Brain microvascular endothelial cell (primary cell): ENCODE data around the gene ECEL1.

Experiments used
- DNase-seq: peaks from one replicate; pipeline ENCODE4 v3.0.0-alpha.2; 2020
- H3K27ac ChIP-seq: fragments of 250-450 bp; sonication (Bioruptor Pico); 2 replicates; pipeline ENCODE4 v1.5.1; 2020; ENCODE audit warnings: mild to moderate bottlenecking, moderate library complexity
- H3K27me3 ChIP-seq: fragments of 250-450 bp; sonication (Bioruptor Pico); replicated peaks from 2 replicates; pipeline ENCODE4 v1.5.1; 2020; ENCODE audit warnings: mild to moderate bottlenecking
- H3K36me3 ChIP-seq: fragments of 250-450 bp; sonication (Bioruptor Pico); replicated peaks from 2 replicates; pipeline ENCODE4 v1.5.1; 2020; ENCODE audit warnings: mild to moderate bottlenecking
- H3K4me3 ChIP-seq: 2 replicates; pipeline ENCODE4 v1.5.1; 2011; ENCODE audit warnings: low read depth, mild to moderate bottlenecking, control low read depth, low read length, moderate library complexity
- in situ Hi-C: cut with HindIII; loops from 2 replicates; pipeline ENCODE4 v1.10.0; 2017; ENCODE audit warnings: low sequenced_read_pairs, low pct_ligation_motif_present
- TF ChIP-seq, protein P1 (sequence below): IDR thresholded peaks from 2 replicates; pipeline ENCODE4 v1.5.1; 2011; ENCODE audit warnings: low read depth, mild to moderate bottlenecking, moderate library complexity, low read length, control low read depth, inconsistent platforms; ENCODE audit errors: missing control alignments

Gene ECEL1, protein sequence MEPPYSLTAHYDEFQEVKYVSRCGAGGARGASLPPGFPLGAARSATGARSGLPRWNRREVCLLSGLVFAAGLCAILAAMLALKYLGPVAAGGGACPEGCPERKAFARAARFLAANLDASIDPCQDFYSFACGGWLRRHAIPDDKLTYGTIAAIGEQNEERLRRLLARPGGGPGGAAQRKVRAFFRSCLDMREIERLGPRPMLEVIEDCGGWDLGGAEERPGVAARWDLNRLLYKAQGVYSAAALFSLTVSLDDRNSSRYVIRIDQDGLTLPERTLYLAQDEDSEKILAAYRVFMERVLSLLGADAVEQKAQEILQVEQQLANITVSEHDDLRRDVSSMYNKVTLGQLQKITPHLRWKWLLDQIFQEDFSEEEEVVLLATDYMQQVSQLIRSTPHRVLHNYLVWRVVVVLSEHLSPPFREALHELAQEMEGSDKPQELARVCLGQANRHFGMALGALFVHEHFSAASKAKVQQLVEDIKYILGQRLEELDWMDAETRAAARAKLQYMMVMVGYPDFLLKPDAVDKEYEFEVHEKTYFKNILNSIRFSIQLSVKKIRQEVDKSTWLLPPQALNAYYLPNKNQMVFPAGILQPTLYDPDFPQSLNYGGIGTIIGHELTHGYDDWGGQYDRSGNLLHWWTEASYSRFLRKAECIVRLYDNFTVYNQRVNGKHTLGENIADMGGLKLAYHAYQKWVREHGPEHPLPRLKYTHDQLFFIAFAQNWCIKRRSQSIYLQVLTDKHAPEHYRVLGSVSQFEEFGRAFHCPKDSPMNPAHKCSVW

DNA sequence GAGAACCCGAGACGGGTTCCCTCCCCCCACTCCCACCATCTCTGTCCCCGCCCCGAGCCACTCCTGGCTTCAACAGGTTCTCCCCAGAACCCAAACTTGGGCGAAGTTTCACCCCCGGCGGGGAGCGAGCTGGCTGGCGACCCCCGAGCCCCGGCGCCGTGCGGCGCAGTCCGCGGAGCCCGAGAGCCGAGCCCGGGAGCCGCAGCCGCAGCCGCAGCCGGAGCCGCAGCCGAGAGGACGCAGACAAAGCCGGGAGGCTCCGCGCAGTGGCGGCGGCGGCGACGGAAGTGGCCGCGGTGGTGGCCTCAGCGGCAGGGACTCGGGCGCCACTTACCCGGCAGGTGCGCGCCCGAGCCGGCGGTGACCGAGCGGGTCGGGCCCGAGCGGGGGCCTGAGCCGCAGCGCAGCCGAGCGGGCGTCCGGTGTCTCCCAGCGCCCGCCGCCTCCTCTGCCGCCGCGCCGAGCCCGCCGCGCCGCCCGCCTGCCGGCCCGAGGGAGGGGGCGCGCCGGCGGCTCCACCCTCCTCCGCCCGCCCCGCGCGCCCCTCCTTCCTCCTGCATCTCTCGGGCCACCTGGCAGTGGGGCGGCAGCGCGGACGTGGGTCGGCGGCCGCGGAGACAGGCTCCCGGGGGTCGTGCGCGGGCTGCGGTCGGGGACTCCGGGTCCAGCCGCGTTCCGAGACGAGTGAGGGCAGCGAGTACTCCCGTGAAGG is at the start of gene ECEL1:
TSS of gene ECEL1 (minus strand) at position 450 of the 712 bp plus-strand sequence. CDS start 1,181 bp downstream, outside the sequence.
- H3K27ac ChIP-seq: no peak within 1 kb of the TSS
- in situ Hi-C loops: no loop called here
- H3K36me3 ChIP-seq: no peaks in the 10 kb centered on the region
- H3K27me3 ChIP-seq: peaks cover 58% of the 10 kb centered on the region
- no peak for DNase-seq
- TF ChIP-seq, protein P1, sequence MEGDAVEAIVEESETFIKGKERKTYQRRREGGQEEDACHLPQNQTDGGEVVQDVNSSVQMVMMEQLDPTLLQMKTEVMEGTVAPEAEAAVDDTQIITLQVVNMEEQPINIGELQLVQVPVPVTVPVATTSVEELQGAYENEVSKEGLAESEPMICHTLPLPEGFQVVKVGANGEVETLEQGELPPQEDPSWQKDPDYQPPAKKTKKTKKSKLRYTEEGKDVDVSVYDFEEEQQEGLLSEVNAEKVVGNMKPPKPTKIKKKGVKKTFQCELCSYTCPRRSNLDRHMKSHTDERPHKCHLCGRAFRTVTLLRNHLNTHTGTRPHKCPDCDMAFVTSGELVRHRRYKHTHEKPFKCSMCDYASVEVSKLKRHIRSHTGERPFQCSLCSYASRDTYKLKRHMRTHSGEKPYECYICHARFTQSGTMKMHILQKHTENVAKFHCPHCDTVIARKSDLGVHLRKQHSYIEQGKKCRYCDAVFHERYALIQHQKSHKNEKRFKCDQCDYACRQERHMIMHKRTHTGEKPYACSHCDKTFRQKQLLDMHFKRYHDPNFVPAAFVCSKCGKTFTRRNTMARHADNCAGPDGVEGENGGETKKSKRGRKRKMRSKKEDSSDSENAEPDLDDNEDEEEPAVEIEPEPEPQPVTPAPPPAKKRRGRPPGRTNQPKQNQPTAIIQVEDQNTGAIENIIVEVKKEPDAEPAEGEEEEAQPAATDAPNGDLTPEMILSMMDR: no peak
- H3K4me3 ChIP-seq: no peak within 1 kb of the TSS

- in situ Hi-C loops: no loop called here
- Histone ChIP-seq H3K27ac (no peak overlapping the region), H3K36me3 (no peaks in the 10 kb centered on the region), H3K4me3 (no peak overlapping the region), H3K27me3 (no peaks in the 10 kb centered on the region)
- no peak for DNase-seq
- TF ChIP-seq, protein P1: peak; percentile 59
Measured at GRCh38 chr2:232537079-232537478, 49.4 kb upstream of the ECEL1 start.

- Histone ChIP-seq H3K4me3 (no peak overlapping the region), H3K27me3 (no peaks in the 10 kb centered on the region), H3K27ac (no peak overlapping the region), H3K36me3 (no peaks in the 10 kb centered on the region)
- in situ Hi-C loops: no loop called here
- TF ChIP-seq, protein P1: no peak
- DNase-seq: no peak
Measured at GRCh38 chr2:232535761-232536530, 48.3 kb upstream of the ECEL1 start.

DNA sequence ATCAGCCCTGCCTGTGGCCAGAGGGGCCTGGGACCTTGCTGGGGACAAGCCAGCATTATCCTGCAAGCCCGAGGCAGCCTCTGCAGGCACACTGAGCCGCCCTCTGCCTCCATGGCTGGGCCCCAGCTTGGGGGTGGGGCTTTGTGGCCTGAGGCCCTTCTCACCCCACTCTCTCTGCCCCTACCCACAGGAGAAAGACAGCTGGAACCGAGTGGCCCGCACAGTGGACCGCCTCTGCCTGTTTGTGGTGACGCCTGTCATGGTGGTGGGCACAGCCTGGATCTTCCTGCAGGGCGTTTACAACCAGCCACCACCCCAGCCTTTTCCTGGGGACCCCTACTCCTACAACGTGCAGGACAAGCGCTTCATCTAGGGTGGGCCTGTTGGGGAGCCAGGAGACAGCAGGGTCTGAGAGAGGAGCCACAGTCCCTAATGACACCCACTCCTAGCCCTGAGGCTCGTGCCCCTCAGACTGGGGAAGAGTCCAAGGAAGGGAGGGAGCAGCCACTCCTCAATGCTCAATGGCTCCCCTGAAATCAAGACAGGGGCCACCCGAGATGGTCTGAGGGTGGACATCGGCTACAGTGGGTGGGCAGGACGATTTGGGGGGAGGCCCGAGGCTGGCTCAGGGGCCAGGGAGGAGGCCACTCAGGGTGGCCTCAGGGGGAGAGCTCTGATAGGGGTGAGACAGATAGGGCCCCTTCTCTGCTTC is 47.5 kb upstream of the ECEL1 start:
- no peak overlapping the region for H3K27ac ChIP-seq
- H3K4me3 ChIP-seq: no peak overlapping the region
- TF ChIP-seq, protein P1: no peak
- in situ Hi-C loops: no loop called here
- no peaks in the 10 kb centered on the region for H3K36me3 ChIP-seq
- no peak for DNase-seq
- H3K27me3 ChIP-seq: no peaks in the 10 kb centered on the region
